ENCODE measurements around the gene PRPH.

The PRPH gene

GRCh38 chr12:49347311-49348193, 52.6 kb downstream of the PRPH start:
- DNase-seq, result peak; percentile 86
